Natural killer cell (primary cell): ENCODE data around the gene GNG7. TPM values are rescaled to one million over a fixed set of nuclear protein-coding genes. Genes with fewer than 3 reads are reported as not detected.
A peak's percentile ranks its signal among the peaks of the same experiment; 100 is the strongest.

Experiments used
- ATAC-seq, 3 donors: fragments of 150-1000 bp in 2 of 3; fragments of 200-7000 bp in 1 of 3; cut with Tn5 transposase; 1 replicate in 1 of 3; 2 replicates in 2 of 3; pipeline ENCODE4 v1.10.0; 2021; ENCODE audit warnings: mild to moderate bottlenecking in 2 of 3, moderate library complexity in 2 of 3
- DNase-seq, 2 donors: peaks; one replicate each; pipeline versions ENCODE4 v3.0.0 to v3.0.0-alpha.2; 2013 to 2021; ENCODE audit warnings: mixed read lengths in 1 of 2
- H3K27ac ChIP-seq: one replicate; pipeline ENCODE4 v1.5.1; 2013; ENCODE audit warnings: mild to moderate bottlenecking, low read length
- H3K27me3 ChIP-seq: one replicate; pipeline ENCODE4 v1.6.1; 2013; ENCODE audit warnings: low read length; ENCODE audit not compliant: control insufficient read depth, insufficient read depth
- H3K36me3 ChIP-seq: one replicate; pipeline ENCODE4 v1.6.1; 2013; ENCODE audit warnings: low read length; ENCODE audit not compliant: control insufficient read depth, insufficient read depth
- H3K4me1 ChIP-seq: one replicate; pipeline ENCODE4 v1.6.1; 2013; ENCODE audit warnings: low read length; ENCODE audit not compliant: control insufficient read depth, insufficient read depth
- H3K4me3 ChIP-seq: one replicate; pipeline ENCODE4 v1.5.1; 2013; ENCODE audit warnings: low read length
- H3K9me3 ChIP-seq: one replicate; pipeline ENCODE4 v1.6.1; 2013; ENCODE audit warnings: low read length; ENCODE audit not compliant: control insufficient read depth, insufficient read depth
- H3K27ac Mint-ChIP-seq, 2 donors: one replicate each; pipeline ENCODE4 v1.8.0; 2022; ENCODE audit warnings: mild to moderate bottlenecking in 2 of 2, mixed read lengths in 2 of 2, moderate library complexity in 1 of 2
- H3K27me3 Mint-ChIP-seq, 2 donors: one replicate each; pipeline ENCODE4 v1.8.0; 2022; ENCODE audit warnings: low read depth in 2 of 2, mixed read lengths in 2 of 2
- H3K36me3 Mint-ChIP-seq: one replicate; pipeline ENCODE4 v1.8.0; 2022; ENCODE audit warnings: mixed read lengths
- H3K4me1 Mint-ChIP-seq, 2 donors: one replicate each; pipeline ENCODE4 v1.8.0; 2022; ENCODE audit warnings: mixed read lengths in 2 of 2
- H3K4me3 Mint-ChIP-seq: one replicate; pipeline ENCODE4 v1.8.0; 2022; ENCODE audit warnings: mild to moderate bottlenecking, moderate library complexity, mixed read lengths
- H3K9me3 Mint-ChIP-seq, 2 donors: one replicate each; pipeline ENCODE4 v1.8.0; 2022; ENCODE audit warnings: mixed read lengths in 2 of 2
- WGBS: methylation state at CpG from one replicate; pipeline ENCODE4 v1.1.7; 2013; ENCODE audit warnings: missing lambda C conversion rate; ENCODE audit not compliant: insufficient coverage; 5-methylcytosine and 5-hydroxymethylcytosine counted together
- intact Hi-C: fragments of 100-400 bp; cut with micrococcal nuclease; formaldehyde crosslinking; loops from one replicate; pipeline ENCODE4 v1.14.2; 2022
- total RNA-seq, 4 donors: library from RNA; stranded (reverse); fragments of 120-200 nt in 1 of 4; gene quantifications; one replicate each; pipeline versions ENCODE4 v1.2.3 to v1.2.4, GENCODE V29; 2013 to 2022
- TF ChIP-seq, protein P1 (sequence below): fragments of 200-600 bp; IDR thresholded peaks from one replicate; pipeline ENCODE4 v1.8.0; 2022; ENCODE audit warnings: antibody characterized with exemption

GNG7 gene
- total RNA-seq, 3 donors from 2014 or later (not counting 1 experiment from before 2014, with no cell fraction given) = 0.75 to 4.8 (median 1.5) TPM

DNA sequence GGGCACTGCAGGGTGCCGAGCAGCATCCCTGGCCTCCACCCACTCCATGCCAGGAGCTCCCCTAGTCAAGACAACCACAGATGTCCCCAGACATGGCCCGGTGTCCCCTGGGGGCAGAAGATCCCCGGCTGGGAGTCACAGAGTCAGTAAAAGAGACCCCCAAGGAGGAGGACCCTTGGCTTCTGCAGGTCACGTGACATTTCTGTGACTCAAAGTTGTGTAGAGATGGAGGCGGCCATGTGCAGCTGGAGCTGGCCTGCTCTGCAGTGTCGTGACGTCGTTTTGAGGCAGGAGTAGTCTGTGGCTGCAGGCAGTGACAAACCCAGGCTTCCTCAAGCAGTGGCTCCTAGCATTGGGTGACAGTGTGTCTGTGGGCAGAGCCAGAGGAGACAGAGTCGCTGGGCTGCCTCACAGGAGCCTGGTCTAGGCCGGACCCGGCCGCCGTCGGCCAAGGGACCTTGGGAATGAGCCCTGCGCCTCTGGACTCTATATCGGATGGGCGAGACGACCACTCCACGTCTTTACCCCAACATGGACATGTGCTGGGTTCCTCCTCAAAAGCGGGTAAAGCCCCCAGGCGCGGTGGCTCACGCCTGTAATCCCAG, 26.4 kb upstream of the GNG7 start:
- DNase-seq (no peak), ATAC-seq (no peak)
- Histone ChIP-seq H3K27me3 (no peaks in the 10 kb centered on the region), H3K27ac (no peak overlapping the region), H3K4me3 (no peak overlapping the region), H3K9me3 (no peaks in the 10 kb centered on the region), H3K4me1 (peaks cover 10% of the 10 kb centered on the region), H3K36me3 (peaks cover 4% of the 10 kb centered on the region)
- Mint-ChIP-seq H3K4me1 (peaks cover 5% of the 10 kb centered on the region in 2 donors), H3K27me3 (peaks cover 6 to 8% of the 10 kb centered on the region in 2 donors), H3K4me3 (no peak overlapping the region), H3K36me3 (no peaks in the 10 kb centered on the region), H3K9me3 (no peaks in the 10 kb centered on the region), H3K27ac (no peak overlapping the region)
- intact Hi-C loops = no loop called here
- WGBS = 90% methylated on average over 23 of the region's 23 CpGs
- TF ChIP-seq, protein P1, sequence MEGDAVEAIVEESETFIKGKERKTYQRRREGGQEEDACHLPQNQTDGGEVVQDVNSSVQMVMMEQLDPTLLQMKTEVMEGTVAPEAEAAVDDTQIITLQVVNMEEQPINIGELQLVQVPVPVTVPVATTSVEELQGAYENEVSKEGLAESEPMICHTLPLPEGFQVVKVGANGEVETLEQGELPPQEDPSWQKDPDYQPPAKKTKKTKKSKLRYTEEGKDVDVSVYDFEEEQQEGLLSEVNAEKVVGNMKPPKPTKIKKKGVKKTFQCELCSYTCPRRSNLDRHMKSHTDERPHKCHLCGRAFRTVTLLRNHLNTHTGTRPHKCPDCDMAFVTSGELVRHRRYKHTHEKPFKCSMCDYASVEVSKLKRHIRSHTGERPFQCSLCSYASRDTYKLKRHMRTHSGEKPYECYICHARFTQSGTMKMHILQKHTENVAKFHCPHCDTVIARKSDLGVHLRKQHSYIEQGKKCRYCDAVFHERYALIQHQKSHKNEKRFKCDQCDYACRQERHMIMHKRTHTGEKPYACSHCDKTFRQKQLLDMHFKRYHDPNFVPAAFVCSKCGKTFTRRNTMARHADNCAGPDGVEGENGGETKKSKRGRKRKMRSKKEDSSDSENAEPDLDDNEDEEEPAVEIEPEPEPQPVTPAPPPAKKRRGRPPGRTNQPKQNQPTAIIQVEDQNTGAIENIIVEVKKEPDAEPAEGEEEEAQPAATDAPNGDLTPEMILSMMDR = no peak

DNA sequence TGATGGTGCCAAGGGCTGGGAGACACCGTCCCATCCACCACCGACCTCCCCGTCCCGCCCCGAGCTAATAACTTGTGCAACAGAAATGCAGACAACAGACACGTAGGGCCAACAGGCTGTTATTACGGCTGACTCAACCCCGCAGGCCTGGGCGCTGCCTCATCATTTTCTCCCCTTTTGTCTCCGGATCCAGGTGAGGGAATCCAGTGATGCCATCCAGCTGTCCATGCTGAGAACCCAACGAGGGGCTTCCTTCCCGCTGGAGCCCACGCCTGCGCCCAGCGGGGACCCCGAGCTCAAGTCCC, 25.1 kb upstream of the GNG7 start:
- Histone ChIP-seq H3K36me3 (peaks cover 4% of the 10 kb centered on the region), H3K9me3 (no peaks in the 10 kb centered on the region), H3K4me3 (no peak overlapping the region), H3K27me3 (peaks cover under 1% of the 10 kb centered on the region), H3K27ac (no peak overlapping the region), H3K4me1 (peaks cover 10% of the 10 kb centered on the region)
- H3K27me3 Mint-ChIP-seq = peaks cover 7 to 8% of the 10 kb centered on the region in 2 donors
- no peaks in the 10 kb centered on the region for H3K9me3 Mint-ChIP-seq
- TF ChIP-seq, protein P1 = no peak
- ATAC-seq (no peak), DNase-seq (no peak)
- intact Hi-C loops = no loop called here
- H3K36me3 Mint-ChIP-seq = no peaks in the 10 kb centered on the region
- WGBS = 85% methylated on average over 16 of the region's 16 CpGs
- H3K4me1 Mint-ChIP-seq = peaks cover 5% of the 10 kb centered on the region in 2 donors
- no peak overlapping the region for H3K4me3 Mint-ChIP-seq
- no peak overlapping the region for H3K27ac Mint-ChIP-seq

DNA sequence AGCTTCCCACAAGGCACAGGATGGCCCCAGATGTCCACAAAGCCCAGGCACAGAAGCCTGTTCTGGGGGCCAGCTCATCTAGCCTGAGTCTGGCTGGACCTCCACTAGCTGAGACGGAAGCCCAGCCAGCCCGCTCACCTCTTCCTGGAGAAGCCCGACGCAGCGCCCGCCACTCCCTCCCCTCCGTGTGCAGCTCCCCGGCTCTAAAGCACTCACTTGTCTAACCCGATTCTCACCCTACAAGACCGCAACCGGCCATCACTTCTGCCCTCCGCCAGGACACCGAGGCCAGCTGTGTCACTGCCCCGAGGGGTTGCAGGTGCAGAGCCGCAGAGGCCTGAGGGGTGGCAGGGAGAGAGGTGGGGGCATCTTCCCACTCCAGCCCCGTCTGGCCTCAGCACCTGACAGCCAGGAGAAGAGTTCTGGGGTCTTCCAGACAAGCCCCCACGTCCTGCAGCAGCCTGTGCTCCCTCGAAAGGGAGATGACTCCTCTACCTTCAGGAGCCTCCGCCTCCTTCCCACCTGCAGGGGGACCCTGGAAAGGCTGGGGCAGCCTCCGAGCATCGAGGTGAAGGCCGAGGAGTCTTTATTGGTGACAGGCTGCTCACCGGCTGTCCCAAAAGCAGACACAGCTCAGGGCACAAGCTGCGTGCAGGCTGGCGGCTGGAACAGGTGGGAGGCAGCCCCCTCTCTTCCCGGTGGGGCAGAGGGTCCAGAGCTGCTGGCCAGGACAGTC, 24.6 kb upstream of the GNG7 start:
- Histone ChIP-seq H3K4me1 (peaks cover 10% of the 10 kb centered on the region), H3K27me3 (peaks cover 5% of the 10 kb centered on the region), H3K9me3 (no peaks in the 10 kb centered on the region), H3K27ac (no peak overlapping the region), H3K36me3 (peaks cover 1% of the 10 kb centered on the region), H3K4me3 (no peak overlapping the region)
- Mint-ChIP-seq H3K4me1 (peaks cover 5% of the 10 kb centered on the region in 2 donors), H3K27me3 (peaks cover 8 to 10% of the 10 kb centered on the region in 2 donors), H3K27ac (no peak overlapping the region), H3K9me3 (no peaks in the 10 kb centered on the region), H3K36me3 (no peaks in the 10 kb centered on the region), H3K4me3 (no peak overlapping the region)
- TF ChIP-seq, protein P1 = no peak
- ATAC-seq (peak in 1 of 3 donors; percentile 63), DNase-seq (no peak)
- intact Hi-C loops = no loop called here
- 28% methylated on average over 26 of the region's 26 CpGs for WGBS
